Esophagus muscularis mucosa (tissue), 2 donors: Measurements from ENCODE around the gene SNAP29.
"Not testable (repeated sequence)": the region's sequence is repeated elsewhere in the genome, so short reads cannot be mapped to it uniquely, and the experiment has no call there.

Source experiments
- EP300 ChIP-seq: sonication (generic); formaldehyde crosslinking; IDR thresholded peaks from one replicate; pipeline ENCODE4 v1.6.1; 2017; ENCODE audit warnings: antibody characterized with exemption
- POLR2A ChIP-seq: fragments of 450-650 bp; IDR thresholded peaks from one replicate; pipeline ENCODE4 v1.6.1; 2017; ENCODE audit warnings: antibody characterized with exemption, moderate library complexity, mild to moderate bottlenecking, low read depth

- not testable (repeated sequence) for TF ChIP-seq EP300, POLR2A
Measured at GRCh38 chr22:20839354-20839753, 19.5 kb upstream of the SNAP29 start.
